Transverse colon (tissue), 4 donors: ENCODE measurements around the gene OCA2.

Experiments used
- CTCF ChIP-seq, 5 experiments: fragments of 200-600 bp in 3 of 5; fragments of 450-650 bp in 2 of 5; sonication (generic) in 3 of 5; IDR thresholded peaks; 1 replicate in 2 of 5; 2 replicates in 3 of 5; pipeline ENCODE4 v1.5.1; 2016 to 2017; ENCODE audit warnings: antibody characterized with exemption in 5 of 5, inconsistent platforms in 3 of 5, mild to moderate bottlenecking in 2 of 5, moderate library complexity in 1 of 5
- POLR2A ChIP-seq: fragments of 450-650 bp; IDR thresholded peaks from one replicate; pipeline ENCODE4 v1.6.1; 2016; ENCODE audit warnings: antibody characterized with exemption, mild to moderate bottlenecking, moderate library complexity
- POLR2AphosphoS5 ChIP-seq, 3 donors: sonication (generic); formaldehyde crosslinking; IDR thresholded peaks; one replicate each; pipeline ENCODE4 v1.6.1; 2016; ENCODE audit warnings: antibody characterized with exemption in 3 of 3

GRCh38 chr15:28022181-28022580, 76.9 kb downstream of the OCA2 start:
- TF ChIP-seq CTCF (IDR thresholded peaks at IDR 0.05) (no peak), POLR2A (no peak), POLR2AphosphoS5 (IDR thresholded peaks at IDR 0.05) (no peak)
